Neural crest cell (in vitro differentiated cells): ENCODE measurements around the gene TTK. TPM values are rescaled to one million over a fixed set of nuclear protein-coding genes. Genes with fewer than 3 reads are reported as not detected.
A peak's percentile ranks its signal among the peaks of the same experiment; 100 is the strongest.

ENCODE experiments used
- DNase-seq: peaks from one replicate; pipeline ENCODE4 v3.0.0; 2021; ENCODE audit warnings: low read depth, mixed read lengths, low spot score
- H3K27ac Mint-ChIP-seq: one replicate; pipeline ENCODE4 v1.8.0; 2021; ENCODE audit warnings: mild to moderate bottlenecking, mixed read lengths; ENCODE audit not compliant: unreplicated experiment
- H3K27me3 Mint-ChIP-seq: 2 replicates; pipeline ENCODE4 v1.8.0; 2021; ENCODE audit warnings: low read depth, mild to moderate bottlenecking, mixed read lengths
- H3K36me3 Mint-ChIP-seq: 2 replicates; pipeline ENCODE4 v1.8.0; 2021; ENCODE audit warnings: low read depth, mild to moderate bottlenecking, mixed read lengths
- H3K4me1 Mint-ChIP-seq: 2 replicates; pipeline ENCODE4 v1.8.0; 2021; ENCODE audit warnings: mixed read lengths
- H3K4me3 Mint-ChIP-seq: one replicate; pipeline ENCODE4 v1.8.0; 2021; ENCODE audit warnings: mild to moderate bottlenecking, mixed read lengths
- H3K9me3 Mint-ChIP-seq: 2 replicates; pipeline ENCODE4 v1.8.0; 2021; ENCODE audit warnings: mixed read lengths
- total RNA-seq: library from RNA; stranded (reverse); gene quantifications from 2 replicates; pipeline ENCODE4 v1.2.1, GENCODE V29; 2021
- TF ChIP-seq, protein P1 (sequence below): fragments of 200-600 bp; sonication (generic); conservative IDR thresholded peaks from 2 replicates; pipeline ENCODE4 v1.5.0; 2021; ENCODE audit warnings: antibody characterized with exemption, mild to moderate bottlenecking

TTK gene
- total RNA-seq, 1 donor from 2014 or later, result 45.0 TPM

DNA sequence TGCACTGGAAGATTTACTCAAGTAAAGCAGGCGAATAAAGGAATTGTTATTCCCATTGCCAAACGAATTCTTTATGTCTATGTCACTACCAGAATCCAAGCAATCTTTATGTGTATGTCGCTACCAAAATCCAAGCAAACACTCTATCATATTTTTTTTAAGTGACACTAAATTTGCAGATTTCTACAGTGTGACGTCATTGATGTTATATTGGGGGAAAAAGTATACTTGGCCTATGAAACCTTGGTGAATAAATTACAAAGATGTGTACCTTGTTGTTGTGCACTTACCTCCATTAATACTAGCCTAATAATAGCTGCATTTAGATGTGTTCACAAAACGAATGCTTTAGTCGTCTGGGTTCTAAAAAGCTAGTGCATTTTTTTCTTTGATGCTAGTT, 957 bp downstream of the TTK start:
- no peak for DNase-seq
- H3K4me3 Mint-ChIP-seq, result peak overlapping the region; percentile 96
- TF ChIP-seq, protein P1, sequence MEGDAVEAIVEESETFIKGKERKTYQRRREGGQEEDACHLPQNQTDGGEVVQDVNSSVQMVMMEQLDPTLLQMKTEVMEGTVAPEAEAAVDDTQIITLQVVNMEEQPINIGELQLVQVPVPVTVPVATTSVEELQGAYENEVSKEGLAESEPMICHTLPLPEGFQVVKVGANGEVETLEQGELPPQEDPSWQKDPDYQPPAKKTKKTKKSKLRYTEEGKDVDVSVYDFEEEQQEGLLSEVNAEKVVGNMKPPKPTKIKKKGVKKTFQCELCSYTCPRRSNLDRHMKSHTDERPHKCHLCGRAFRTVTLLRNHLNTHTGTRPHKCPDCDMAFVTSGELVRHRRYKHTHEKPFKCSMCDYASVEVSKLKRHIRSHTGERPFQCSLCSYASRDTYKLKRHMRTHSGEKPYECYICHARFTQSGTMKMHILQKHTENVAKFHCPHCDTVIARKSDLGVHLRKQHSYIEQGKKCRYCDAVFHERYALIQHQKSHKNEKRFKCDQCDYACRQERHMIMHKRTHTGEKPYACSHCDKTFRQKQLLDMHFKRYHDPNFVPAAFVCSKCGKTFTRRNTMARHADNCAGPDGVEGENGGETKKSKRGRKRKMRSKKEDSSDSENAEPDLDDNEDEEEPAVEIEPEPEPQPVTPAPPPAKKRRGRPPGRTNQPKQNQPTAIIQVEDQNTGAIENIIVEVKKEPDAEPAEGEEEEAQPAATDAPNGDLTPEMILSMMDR, result no peak
- H3K4me1 Mint-ChIP-seq, result peaks cover 38% of the 10 kb centered on the region
- H3K27ac Mint-ChIP-seq, result peak overlapping the region; percentile 98
- peaks cover 2% of the 10 kb centered on the region for H3K36me3 Mint-ChIP-seq
- peaks cover 5% of the 10 kb centered on the region for H3K27me3 Mint-ChIP-seq
- H3K9me3 Mint-ChIP-seq, result no peaks in the 10 kb centered on the region

DNA sequence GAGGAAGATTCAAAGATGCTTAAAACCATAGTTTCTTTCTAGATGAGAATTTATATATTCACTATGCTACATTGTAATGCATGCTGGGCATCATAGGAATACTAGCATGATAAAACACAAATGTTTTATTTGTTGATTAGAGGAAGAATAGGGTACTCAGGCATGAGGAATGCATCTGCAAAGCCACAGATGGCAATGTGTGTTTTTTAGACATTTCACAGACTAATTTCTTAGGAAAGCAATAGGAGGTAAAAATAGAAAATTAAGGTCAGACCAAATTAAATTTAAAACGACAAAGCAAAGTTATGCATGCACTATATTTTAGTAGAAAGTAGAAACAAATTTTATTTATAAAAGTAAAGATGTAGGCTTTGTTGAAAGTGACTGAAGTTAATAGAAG, 2.1 kb downstream of the TTK start:
- no peaks in the 10 kb centered on the region for H3K9me3 Mint-ChIP-seq
- H3K4me3 Mint-ChIP-seq, result peak overlapping the region; percentile 96
- DNase-seq, result no peak
- peaks cover 3% of the 10 kb centered on the region for H3K36me3 Mint-ChIP-seq
- H3K27ac Mint-ChIP-seq, result no peak overlapping the region
- peaks cover 38% of the 10 kb centered on the region for H3K4me1 Mint-ChIP-seq
- no peaks in the 10 kb centered on the region for H3K27me3 Mint-ChIP-seq
- TF ChIP-seq, protein P1, result no peak

DNA sequence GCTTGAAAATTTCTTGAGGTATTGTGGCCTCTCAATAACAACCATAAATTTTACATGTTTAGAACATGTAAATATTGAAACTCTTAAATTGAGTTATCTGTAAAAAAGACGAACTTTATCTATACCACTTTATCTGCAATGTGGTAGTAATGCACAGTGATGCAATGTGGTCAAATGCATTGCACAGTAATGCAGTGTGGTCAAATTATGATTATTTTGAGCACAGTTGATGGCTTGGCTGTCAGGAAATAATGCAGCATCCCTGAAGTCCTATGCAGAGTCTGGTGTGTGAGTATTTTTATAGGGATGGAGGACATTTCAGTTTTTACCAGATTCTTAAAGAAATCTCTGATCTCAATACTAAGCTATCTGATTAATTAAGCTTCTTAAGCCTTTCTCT, 5.1 kb downstream of the TTK start:
- H3K36me3 Mint-ChIP-seq, result peaks cover 3% of the 10 kb centered on the region
- no peaks in the 10 kb centered on the region for H3K27me3 Mint-ChIP-seq
- no peak overlapping the region for H3K4me3 Mint-ChIP-seq
- TF ChIP-seq, protein P1, result no peak
- H3K27ac Mint-ChIP-seq, result peak overlapping the region; percentile 43
- no peak for DNase-seq
- peaks cover 21% of the 10 kb centered on the region for H3K4me1 Mint-ChIP-seq
- no peaks in the 10 kb centered on the region for H3K9me3 Mint-ChIP-seq

DNA sequence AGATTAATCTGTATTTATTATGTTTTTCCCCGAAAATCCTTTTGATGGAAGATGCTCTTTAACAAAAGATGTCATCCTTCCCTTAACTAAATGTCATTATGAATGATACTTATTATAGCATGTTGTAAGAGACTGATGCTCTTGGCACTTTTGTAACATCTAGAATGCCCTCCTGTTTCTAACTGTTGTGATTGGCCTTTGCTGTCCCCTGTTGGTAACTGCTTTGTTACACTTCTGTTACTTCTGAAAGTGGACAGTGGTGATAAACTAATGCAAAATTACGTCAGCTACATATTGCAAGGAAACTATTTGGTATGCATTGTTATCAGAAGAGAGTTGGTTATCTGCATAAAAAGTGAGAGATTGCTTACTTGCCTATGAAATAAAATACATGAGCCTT, 5.8 kb downstream of the TTK start:
- peaks cover 14% of the 10 kb centered on the region for H3K4me1 Mint-ChIP-seq
- DNase-seq, result no peak
- H3K9me3 Mint-ChIP-seq, result no peaks in the 10 kb centered on the region
- no peak overlapping the region for H3K27ac Mint-ChIP-seq
- peaks cover 3% of the 10 kb centered on the region for H3K36me3 Mint-ChIP-seq
- H3K4me3 Mint-ChIP-seq, result no peak overlapping the region
- no peaks in the 10 kb centered on the region for H3K27me3 Mint-ChIP-seq
- TF ChIP-seq, protein P1, result no peak

DNA sequence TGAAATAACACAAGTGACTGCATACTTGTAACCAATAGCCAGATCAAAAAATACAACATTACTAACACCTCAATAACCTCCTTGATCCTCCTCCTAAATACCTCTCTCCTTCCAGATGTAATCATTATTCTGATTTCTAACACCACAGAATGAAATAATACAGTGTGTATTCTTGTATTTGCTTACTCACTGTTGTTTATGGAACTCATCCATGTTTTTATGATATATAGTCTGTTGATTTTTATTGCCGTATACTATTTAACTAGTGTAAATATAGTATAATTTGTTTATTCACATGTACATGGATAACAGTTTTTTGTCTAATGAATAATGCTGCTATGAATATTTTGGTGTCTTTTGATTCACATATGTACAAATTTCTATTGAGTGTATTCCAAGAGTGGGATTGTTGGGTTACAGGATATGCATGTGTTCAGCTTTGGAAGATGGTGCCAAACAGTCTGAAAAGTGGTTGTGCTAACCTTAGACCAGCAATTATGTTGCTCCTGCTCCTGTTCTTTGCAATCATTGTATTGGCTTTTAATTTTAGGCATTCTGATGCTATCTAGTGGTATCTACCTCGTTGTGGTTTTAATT, 11.5 kb downstream of the TTK start:
- Mint-ChIP-seq H3K4me1 (no peaks in the 10 kb centered on the region), H3K27me3 (no peaks in the 10 kb centered on the region), H3K27ac (no peak overlapping the region), H3K36me3 (no peaks in the 10 kb centered on the region), H3K4me3 (no peak overlapping the region), H3K9me3 (no peaks in the 10 kb centered on the region)
- TF ChIP-seq, protein P1, result no peak
- no peak for DNase-seq
